Stimulated activated naive CD4-positive, alpha-beta T cell treated with Interleukin-2 at 50 U/mL for 16 hours (primary cell): Measurements from ENCODE around the gene THSD7B.

Experiments
- DNase-seq: peaks from one replicate; lab custom pipeline; 2025; lab: John Stamatoyannopoulos, UW

Gene THSD7B

DNA sequence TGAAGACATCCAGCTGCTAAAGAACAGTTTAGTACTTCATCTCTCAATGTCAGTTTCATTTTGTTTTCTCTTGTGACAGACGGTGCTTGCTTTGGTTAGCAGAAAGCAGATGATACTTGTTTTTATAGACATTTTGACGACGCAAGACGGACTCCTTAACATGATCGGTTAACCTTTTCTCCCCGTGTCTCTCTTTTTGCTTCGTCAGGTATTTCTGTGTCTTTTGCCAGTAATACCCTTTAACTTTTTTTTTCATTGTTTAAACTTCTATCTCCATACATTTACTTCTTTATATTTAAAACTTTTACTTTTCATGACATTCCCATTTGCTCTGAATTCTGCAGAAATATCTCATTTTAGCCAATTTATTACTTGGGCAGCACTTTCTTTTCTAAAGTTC lies 57.9 kb downstream of the THSD7B start:
- no peak for DNase-seq

DNA sequence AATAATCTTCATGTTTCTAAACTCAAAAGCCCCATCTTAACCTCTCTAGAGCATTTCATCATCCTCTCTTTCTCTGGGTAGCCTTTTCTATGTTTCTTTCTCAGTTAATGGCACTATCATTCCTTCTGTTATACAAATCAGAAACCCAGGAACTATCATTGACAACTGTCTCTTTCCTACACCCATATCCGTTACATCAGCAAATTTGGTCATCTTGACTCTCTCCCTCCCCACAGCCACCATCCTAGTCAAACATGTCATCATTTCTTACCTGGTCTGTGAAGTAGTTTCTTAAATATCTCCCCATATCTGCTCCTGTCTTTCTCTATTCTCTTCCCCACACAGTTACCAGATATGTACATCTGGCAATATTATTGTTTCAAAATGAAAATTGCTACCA lies 62.8 kb downstream of the THSD7B start:
- DNase-seq: no peak

DNA sequence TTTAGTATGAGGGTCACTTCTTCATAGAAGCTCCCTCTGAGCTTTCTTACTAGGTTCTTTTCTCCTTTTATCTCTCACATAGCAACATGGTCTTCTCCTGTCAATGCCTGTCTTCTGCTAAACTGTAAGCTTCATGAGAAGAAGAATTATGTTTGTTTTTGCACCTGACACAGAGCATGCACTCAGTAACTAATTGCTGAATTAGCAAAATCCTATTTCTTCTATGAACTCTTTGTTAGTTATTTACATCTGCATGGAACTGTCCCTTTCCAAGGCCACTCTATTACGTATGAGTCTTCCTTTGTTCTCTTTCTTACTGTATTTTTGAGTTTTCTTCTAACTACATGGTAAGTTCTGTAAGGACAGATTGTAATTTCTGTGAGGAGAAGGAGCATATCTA lies 63.4 kb downstream of the THSD7B start:
- no peak for DNase-seq

DNA sequence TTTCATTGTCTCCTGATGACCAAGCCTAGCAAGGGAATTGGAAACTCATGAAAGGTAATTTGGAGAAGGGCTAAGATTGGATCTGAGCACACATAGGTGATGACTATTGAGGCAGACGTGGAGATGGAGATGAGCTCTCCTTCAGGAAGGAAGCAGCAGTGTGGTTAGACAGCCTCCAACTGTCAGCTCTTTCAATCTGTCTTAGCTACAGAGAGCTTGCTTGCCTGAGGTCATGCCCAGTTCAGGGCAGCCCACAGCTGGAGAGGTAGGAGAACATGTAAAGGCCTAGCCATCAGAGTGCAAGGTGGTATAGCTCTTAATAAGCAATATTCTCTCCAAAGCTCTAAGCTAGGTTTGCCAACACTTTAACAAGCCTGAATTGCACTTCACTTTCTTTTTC lies 79.2 kb downstream of the THSD7B start:
- DNase-seq: no peak

DNA sequence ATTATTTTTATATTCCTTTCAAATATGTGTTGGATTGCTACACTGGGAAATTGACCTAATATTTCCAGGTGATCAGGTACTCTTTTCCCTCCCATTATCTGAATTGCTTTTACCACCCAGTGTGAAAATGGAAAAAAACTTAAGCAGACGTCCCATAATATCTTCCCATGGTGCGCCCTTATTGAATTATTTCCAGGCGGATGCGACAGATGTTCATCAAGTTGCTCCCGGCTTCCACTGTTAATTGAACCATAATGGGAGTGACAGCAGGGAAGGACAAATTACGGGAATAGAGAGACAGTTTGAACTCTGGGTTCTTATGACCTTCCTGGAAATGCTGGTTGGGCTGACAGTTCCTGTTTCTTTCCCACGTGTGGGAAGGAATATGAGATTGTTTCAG lies 93.3 kb downstream of the THSD7B start:
- no peak for DNase-seq

DNA sequence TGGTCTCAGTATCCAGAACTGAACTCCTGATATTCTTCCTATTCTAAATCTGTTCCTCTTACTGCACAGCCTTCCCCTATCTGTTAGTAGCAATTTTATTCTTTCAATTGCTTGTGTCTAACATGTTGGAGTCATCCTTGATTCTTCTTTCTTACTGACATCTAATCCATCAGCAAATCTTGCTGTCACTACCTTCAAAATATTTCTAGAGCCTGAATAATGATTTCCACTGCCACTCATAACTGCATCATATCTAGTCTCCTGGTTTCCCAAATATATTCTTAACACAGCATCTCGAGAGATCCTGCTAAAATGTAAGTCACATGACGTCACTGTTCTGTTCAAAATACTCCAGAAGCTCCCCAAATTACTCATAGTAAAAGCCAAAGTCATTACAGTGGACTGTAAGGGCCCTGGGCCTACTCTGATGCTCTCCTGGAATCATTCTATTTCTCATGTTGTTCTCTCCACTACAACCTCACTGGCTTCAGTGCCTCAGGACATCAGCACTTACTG lies 95.2 kb downstream of the THSD7B start:
- no peak for DNase-seq

DNA sequence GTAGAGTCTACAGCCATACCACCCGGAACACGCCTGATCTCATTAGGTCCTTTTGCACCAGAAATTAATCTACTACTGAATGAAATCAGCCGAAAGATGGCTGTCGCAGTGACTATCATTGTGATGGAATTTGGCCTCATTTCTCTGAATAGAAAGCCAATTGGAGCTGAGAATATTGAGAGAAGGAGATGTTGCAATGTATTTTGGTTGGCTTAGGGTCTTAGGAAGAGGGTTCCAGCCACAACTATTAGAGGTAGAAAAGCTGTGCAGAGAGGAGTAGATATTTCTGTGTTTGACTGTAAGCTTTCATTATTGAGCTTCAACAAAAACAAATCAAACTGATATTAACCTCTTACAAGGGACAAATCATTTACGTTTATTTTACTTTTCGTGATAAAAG lies 98.1 kb downstream of the THSD7B start:
- no peak for DNase-seq

DNA sequence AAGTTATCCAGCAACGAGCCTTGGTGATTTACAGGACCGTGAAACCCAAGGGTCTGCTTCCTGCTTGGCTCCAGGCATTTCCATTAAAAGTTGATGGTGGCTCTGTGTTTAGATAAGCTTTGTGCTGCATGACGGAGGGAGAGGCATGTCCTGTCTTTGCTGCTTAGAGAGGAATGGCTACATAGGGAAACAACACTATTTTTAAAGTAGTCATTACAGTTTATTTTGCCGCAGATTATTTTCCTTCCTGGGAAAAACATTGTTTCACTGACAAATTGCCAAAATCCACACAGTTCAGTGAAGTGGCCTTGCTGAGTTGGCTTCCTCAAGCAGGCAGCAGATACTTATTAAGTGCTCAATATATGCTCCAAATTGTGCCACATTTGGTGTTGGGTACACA lies 98.5 kb downstream of the THSD7B start:
- DNase-seq: no peak

DNA sequence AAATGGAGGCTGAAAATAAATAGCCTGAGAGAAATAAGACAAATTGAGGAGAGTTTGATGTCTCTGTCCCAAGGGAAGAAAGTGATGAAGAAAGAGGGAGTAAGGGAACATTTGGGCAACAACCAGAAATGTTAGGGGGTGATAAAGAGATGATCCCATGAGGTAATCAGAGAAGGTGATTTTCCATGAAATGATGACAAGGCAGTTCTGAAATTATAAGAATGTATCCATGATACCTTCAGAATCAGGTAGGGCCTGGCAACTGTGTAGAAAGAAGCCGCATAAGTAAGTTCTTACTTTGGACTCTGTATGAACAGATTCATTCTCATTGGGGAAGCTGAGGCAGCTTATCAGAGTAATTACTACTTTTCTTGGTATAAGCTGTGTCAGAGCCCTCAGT lies 106.1 kb downstream of the THSD7B start:
- no peak for DNase-seq

DNA sequence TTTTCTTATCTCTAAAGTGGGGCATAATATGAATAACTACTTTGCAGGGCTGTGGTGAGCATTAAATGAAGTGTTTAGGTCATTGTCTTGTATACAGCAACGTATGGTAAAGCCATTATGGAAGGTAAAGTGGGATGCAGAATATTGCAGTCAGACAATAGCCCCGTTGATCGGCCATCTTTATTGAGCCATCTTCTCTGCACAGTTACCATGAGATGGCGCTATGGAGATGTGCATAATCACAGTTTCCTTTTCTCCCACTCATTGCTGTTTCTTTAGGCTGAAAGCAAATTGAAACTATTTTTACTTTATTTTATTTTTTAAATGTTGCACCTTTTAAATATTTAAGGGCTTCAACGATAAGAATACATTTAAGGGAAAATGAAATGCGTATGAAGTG lies 108.9 kb downstream of the THSD7B start:
- DNase-seq: no peak

DNA sequence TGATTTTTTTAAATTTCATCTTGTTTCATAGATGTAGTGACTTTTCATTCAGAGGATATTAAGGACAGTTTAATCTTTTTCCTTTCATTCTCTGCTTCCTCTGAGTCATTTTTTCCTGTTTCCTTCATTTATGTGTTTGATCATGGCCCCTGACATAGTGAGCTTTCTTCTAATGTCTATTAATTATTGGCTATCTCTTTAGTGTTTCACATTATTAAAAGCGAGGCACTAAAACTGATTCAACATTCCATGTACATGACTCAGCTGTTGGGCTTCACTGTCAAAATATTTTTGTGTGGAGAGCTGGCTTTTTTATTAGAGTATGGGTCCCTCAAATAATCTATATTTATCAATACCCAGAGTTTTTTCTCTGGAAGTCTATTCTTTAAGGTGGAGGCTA lies 125.8 kb downstream of the THSD7B start:
- no peak for DNase-seq

DNA sequence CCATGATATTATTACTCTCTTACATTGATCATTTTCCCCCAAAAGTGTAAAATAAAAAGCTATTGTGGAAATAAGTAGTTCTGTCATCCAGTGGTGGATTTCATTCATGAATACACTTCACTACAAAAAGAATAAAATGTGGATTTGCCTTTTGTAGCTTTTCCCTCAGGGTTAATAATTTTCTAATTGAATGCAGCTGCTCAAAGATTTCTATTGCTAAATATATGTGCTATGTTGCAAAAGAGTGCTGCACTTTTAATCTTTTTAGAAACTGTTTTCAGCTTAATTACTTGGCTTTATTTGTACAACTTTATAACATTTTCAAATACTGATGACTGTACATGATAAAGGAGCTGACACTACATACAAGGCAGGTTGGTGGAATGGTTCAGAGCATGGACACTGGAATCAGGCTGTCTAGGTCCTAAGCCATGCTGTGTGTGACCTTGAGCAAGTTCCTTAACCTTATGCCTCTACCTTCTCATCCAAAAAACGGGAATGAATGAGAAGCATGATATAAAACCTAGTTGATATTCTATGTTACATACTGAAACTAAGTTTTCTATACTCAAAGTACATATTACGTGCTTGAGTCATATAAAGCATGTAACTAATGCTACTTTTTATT lies 128.8 kb downstream of the THSD7B start:
- no peak for DNase-seq

DNA sequence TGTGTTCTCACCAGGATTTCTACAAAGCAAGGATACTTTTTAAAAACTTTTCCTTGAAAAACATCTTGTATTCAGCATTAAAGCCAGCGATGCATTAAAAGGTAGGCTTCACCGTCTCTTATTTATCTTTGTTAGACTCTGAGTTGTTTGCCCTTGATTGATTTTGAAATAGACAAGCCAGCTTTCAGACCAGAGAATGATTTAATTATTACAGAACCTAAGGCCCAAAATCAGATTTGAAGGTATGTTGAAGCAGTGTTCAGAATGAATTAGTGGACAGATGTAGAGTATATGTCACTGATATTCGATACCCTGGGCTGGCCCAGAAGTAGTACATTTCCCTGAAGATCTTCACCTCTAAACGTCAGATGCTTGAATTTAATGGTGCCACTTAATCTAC lies 136.4 kb downstream of the THSD7B start:
- DNase-seq: no peak

DNA sequence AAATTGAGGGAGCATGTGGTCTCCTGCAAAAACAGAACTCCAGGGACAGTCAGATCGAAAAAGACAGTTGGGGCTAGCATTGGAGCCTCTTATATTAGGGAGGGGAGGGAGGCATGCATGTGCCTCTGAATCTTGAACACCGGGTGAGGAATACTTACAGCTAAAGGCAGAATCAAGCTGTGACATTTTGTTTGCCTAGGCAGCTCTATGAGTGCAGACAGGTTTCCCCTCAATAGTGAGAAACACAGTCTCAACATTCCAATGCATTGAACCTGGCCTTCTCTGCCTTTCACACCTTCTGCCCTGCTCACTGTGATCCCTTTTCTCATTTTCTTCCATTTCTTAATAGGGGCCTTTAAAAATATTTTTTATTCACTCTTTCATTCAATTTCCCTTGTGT lies 140.4 kb downstream of the THSD7B start:
- DNase-seq: no peak

DNA sequence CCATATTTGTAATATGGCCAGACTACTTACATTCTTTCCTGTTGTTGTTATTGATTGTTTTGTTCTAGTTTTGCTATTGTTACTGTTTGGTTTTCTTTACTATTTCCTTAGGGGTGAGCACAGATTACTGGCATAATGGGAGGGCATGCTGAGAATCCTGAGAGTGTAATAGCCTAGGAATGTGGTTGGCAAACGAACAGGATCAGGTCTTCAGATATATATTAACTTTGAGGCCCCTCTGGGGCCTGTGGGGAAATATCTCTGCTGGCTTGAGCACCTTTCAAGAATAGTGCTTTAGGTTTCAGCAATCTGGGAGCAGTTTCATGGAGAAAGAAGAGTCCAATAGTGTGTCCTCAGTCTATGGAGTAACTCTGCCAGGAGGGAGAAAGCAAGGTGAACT lies 144.4 kb downstream of the THSD7B start:
- no peak for DNase-seq

DNA sequence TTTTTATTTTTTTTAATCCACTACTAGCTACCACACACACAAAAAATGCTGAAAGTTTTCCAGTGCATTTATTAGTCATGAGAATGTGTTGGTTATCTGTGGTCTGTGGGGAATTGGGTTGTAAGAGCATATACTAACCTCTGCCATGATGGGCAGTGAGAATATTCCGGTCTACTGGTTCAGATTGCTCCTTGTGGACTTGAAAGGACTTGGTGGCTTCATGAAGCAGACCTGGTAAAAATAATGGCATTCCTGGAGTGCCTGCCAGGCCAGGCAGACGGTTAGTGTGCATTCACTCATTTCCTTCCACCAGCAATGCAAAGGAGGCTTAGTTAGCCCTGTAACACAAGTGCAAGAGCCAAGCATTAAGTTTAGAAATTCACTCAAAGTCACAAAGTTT lies 150.8 kb downstream of the THSD7B start:
- DNase-seq: no peak

DNA sequence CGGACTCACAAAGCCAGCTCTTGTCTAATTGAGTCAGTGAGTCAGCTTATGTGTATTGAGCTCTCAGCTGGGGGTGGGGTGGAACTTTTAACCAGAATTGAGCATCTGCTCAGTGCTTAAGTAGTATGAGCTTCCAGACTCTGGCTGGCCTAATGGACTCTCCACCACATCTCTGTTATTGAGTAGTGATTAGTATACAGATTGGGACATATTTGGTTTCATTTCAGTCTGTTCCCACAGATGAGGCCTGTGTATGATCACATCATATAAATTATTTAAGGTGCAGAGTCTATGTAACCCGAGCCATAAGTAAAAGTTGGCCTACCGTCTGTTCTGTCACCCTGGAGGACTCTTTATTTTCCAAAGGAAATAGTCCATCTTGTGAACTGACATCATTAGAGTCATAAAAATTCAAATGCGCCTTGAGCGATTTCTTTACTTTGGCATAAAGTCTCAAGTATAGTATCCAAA lies 152.1 kb downstream of the THSD7B start:
- no peak for DNase-seq

DNA sequence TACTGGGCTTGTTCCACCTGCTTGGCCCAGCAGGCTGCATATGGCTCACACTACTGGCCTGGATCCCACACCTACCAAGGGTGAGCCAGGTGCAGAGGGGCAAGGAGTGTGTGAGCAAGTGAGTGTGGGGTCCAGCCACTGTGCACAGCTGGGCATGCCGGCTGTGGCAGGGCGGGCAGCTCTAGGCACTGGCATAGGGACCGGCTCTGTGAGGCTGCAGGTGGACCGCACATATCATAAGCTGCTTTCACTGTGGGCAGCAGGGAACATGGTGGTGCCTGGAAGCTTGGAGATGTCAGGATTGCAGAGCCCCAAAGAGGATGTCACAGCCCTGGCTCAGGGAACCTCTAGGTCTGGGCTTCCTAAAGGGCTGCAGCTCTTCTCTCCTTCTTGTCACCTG lies 154.3 kb downstream of the THSD7B start:
- DNase-seq: no peak

DNA sequence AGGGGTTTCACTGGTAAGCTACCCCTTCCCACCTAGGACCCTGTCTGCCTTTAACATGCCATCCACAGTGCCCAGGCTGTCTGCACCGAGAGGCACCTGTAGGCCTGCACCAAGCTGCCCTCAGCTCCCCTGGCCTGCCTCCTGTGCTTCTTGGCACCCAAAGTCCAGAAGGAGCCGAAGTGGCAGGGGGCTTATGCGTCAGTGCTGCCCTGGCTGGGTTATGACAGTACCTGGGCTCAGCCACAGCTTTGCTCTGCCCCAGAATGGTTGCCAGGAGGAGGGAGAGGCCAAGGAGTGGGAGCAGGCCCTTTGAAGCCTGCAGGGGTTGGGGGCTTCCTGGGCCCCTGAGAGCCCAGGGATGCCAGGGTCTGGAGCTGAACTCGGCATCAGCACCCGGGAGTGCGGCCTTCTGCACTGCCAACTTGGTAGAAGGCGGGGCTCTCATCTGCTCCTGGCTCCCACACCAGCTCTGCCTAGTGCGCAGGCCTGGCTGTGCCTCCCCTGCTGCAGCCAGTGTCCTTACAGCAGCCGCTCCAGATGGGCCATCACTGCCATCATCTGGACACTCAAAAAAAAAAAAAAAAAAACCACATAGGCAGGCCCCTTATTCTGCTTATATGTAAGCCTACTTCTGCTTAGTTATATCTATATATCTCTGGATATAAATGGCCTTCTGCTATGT lies 155.4 kb downstream of the THSD7B start:
- no peak for DNase-seq

DNA sequence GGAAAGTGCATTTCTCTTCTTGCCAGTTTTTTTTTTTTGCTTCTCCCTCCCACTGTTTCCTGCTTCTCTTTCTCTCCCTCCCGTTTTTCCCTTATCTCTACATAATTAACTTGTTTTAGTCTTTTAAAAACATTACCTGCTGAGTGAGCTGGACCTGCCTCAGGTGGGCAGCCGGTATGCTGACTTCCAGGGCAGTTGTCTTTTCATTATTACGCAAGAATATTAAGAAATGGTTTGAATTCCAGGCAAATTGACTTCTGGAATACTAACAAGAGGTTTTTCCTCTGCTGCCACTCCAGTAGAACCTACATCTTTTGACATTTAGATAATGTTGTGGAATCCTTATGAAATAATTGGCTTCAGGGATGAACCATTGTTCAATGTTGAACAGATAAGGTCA lies 161.8 kb downstream of the THSD7B start:
- DNase-seq: no peak

DNA sequence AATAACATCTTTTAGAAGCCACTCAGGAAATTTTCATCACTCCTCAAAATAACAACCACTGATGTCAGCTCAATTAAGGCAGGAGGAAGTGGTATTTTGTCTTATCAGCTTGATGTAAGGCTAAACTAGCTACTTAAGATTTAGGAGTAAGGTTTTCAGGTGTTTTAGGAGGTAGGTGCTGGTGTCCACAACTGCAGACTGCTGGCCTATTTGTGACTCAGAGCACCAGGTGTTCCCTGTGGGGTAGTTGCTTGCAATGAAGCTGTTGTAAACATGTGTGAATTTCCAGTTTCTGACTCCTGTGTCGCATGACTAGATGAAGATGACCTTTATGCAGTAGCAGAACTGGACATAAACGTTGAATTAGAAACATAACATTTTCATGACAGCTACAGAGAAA lies 164.2 kb downstream of the THSD7B start:
- DNase-seq: no peak

DNA sequence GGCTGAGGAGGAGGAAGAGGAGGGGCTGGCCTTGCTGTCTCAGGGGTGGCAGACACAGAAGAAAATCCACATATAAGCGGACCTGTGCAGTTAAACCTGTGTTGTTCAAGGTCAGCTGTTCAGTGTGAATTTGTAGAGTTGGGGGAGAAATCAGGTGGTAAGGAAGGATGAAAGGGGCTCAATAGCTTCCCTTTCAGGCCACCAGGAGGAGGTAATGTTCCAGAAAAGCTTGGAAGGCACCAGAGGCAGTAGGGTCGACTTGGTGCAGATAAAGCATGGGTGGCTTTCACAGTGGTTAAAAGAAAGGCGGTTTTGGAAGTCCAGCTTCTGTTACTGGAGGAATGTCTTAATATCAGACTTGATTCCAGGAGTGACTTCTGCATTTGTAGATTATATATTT lies 167.4 kb downstream of the THSD7B start:
- no peak for DNase-seq

DNA sequence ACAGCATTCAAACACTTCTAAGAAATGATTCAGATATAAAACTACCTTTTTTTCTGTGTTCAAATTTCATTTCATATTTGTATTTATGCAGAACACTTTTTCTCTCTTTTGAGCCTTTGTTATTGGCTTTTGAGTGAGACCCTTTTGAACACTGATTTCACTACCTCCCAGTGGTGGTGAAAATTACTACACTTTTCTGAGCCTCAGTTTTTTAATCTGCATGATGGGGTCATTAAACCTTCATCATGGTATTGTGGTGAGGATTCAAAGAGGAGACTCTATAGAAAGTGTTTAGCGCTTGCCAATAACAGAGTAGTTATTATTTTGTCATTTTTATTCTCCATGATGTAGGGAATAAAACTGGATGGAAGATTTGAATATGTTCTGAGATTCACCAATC lies 169.8 kb downstream of the THSD7B start:
- no peak for DNase-seq

DNA sequence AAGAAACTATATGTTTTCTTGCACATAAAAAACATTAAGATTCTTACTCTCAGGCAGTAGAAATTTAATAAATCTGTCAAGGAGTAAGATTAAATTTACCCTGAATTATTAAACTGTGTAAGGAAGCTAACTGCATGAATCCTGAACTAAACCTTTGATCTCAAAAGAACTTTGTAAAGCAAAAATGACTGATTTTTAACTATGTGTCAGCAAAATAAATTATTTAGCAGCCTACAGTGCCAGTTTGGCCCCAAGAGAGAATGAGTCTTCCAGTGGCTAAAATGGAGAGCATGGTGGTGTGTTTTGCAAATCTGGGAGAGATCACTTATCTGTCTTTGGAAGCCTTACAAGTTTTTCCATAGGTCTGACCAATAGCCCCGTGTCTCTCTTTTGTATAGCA lies 190.7 kb downstream of the THSD7B start:
- no peak for DNase-seq
